Spinal cord (tissue), 10 donors: Measurements from ENCODE around the gene INO80C. TPM values are rescaled to one million over a fixed set of nuclear protein-coding genes. Genes with fewer than 3 reads are reported as not detected.

Source experiments
- DNase-seq, 6 donors: peaks; one replicate each; pipeline versions ENCODE4 v3.0.0 to v3.0.0-alpha.2; 2013 to 2015; ENCODE audit warnings: low spot score in 6 of 6, low read depth in 4 of 6
- H3K27ac ChIP-seq: one replicate; pipeline ENCODE4 v1.5.1; 2013; ENCODE audit warnings: low read depth, low read length, control low read depth
- H3K27me3 ChIP-seq: one replicate; pipeline ENCODE4 v1.6.1; 2013; ENCODE audit warnings: low read length; ENCODE audit not compliant: control insufficient read depth, insufficient read depth
- H3K36me3 ChIP-seq: one replicate; pipeline ENCODE4 v1.6.1; 2013; ENCODE audit warnings: low read length; ENCODE audit not compliant: control insufficient read depth, insufficient read depth
- H3K4me1 ChIP-seq: one replicate; pipeline ENCODE4 v1.6.1; 2013; ENCODE audit warnings: low read length; ENCODE audit not compliant: control insufficient read depth, insufficient read depth
- H3K4me3 ChIP-seq: one replicate; pipeline ENCODE4 v1.5.1; 2013; ENCODE audit warnings: low read depth, low read length, control low read depth
- H3K9me3 ChIP-seq: one replicate; pipeline ENCODE4 v1.6.1; 2013; ENCODE audit warnings: low read length; ENCODE audit not compliant: control insufficient read depth, insufficient read depth
- WGBS: methylation state at CpG from one replicate; pipeline ENCODE4 v1.1.5; 2013; ENCODE audit warnings: missing lambda C conversion rate; ENCODE audit not compliant: insufficient coverage; 5-methylcytosine and 5-hydroxymethylcytosine counted together
- long read RNA-seq, 4 donors: transcript quantifications; one replicate each; lab custom pipeline, GENCODE V29; 2026
- polyA plus RNA-seq, 2 donors: library from polyadenylated mRNA; unstranded; fragments of 120-200 nt; gene quantifications; one replicate each; pipeline ENCODE4 v1.2.1, GENCODE V29; 2013; ENCODE audit not compliant: insufficient read length in 2 of 2
- total RNA-seq, 2 donors: library from RNA; depleted of rRNA in 1 of 2; stranded (reverse); fragments of 120-200 nt in 1 of 2; fragments of >200 nt in 1 of 2; gene quantifications; one replicate each; pipeline versions ENCODE4 v1.2.3 to v1.2.4, GENCODE V29; 2013 to 2014
- donor health status: healthy.

INO80C gene, protein sequence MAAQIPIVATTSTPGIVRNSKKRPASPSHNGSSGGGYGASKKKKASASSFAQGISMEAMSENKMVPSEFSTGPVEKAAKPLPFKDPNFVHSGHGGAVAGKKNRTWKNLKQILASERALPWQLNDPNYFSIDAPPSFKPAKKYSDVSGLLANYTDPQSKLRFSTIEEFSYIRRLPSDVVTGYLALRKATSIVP
- total RNA-seq = 1 to 10 TPM; 8.1 to 9.1 TPM
- 10 to 100 TPM; 21.8 to 22.4 TPM for polyA plus RNA-seq
- long read RNA-seq, donor 1, partial matches to known transcripts = 0 of 13 reads
- long read RNA-seq, donor 1, other reads (novel, unspliced or antisense) = 0 of 13 reads
- long read RNA-seq, donor 2, transcript INO80C-202 (5 exons, 974 nt) = major isoform, 5 of 72 reads
- long read RNA-seq, donor 2, partial matches to known transcripts = 66 of 72 reads
- long read RNA-seq, donor 2, other reads (novel, unspliced or antisense) = 0 of 72 reads
- long read RNA-seq, donor 3, partial matches to known transcripts = 0 of 4 reads
- long read RNA-seq, donor 3, other reads (novel, unspliced or antisense) = 0 of 4 reads
- long read RNA-seq, donor 4, transcript INO80C-202 (5 exons, 974 nt) = major isoform, 15 of 26 reads
- long read RNA-seq, donor 4, transcript INO80C-208 (1 exons, 434 nt) = minor isoform, 5 of 26 reads
- long read RNA-seq, donor 4, partial matches to known transcripts = 0 of 26 reads
- long read RNA-seq, donor 4, other reads (novel, unspliced or antisense) = 0 of 26 reads

DNA sequence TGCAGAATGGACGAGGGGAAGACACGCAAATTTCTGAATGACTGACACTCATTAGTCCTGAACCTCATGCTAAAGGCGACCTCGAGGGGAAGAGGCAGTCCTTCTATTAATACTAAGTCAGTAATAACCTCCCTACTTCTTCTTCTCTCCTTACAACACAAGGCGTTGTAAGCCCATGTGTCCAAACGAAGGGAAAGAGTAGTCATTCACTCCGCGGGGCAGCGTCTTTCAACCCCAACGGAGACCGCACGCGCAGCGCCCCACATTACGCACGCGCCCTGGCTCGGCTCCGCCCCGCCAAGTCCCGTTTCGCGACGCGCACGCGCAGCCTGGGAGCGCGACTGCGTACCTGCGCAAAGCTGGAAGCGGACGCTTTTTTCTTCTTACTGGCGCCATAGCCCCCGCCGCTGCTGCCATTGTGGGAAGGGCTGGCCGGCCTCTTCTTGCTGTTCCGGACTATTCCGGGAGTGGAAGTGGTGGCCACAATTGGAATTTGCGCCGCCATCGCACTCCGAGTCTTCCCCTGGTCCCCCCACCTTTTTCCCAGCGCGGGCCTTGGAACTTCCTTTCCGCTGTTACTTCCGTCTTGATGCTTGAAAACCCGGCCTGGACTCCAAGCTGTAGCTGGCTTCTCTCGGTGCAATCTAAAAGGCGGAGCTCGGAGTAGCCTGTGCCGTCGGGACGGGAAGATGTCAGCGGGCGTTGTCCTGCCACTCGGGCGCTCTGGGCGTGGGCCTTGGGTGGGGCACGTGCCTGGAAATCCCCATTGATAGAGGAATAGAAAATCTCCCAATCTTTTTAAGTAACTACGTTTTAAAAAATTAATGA, at the start of gene INO80C:
Gene INO80C (minus strand): TSS at position 591 of the 828 bp plus-strand sequence. CDS start 86 bp downstream, at position 505.
- Histone ChIP-seq H3K36me3 (no peaks in the 10 kb centered on the region), H3K9me3 (no peaks in the 10 kb centered on the region), H3K4me3 (peak within 1 kb of the TSS; percentile 87), H3K27me3 (no peaks in the 10 kb centered on the region), H3K4me1 (peaks cover 8% of the 10 kb centered on the region), H3K27ac (peak within 1 kb of the TSS; percentile 96)
- peak; percentile 89 to 98 (median 94) for DNase-seq
- WGBS = under 1% methylated on average over 56 of the region's 61 CpGs

DNA sequence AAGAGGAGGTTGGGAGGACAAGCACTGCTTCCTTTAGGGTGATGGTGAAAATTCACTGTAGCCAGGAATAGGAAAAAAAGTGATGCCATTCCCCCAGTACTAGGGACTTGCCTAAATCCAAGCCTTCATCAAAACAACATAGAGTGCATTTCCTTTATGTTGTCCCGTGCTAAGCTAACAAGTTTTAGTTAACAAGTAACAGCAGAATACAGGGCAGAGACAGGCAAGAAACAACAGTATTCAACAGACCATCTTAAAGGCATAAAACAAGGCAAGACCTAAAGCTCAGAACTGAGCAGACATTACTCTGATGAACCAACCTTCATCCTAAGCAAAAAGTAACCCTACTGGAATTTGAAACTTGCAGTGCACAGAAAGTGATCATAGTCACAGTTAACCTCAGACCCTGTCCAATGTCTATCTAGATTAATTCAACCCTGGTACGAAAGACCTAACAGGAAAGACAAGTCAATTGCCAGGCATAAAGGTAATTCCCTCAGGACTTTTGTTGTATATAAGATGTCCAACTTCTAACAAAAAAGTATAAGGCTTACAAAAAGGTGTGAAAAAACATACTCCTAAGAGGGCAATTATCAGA, 49.3 kb upstream of the INO80C start:
- no peaks in the 10 kb centered on the region for H3K36me3 ChIP-seq
- DNase-seq = no peak
- no peak overlapping the region for H3K27ac ChIP-seq
- WGBS = no CpG with 5 or more reads among the region's 2 CpGs
- no peak overlapping the region for H3K4me3 ChIP-seq
- no peaks in the 10 kb centered on the region for H3K27me3 ChIP-seq
- no peaks in the 10 kb centered on the region for H3K4me1 ChIP-seq
- no peaks in the 10 kb centered on the region for H3K9me3 ChIP-seq

DNA sequence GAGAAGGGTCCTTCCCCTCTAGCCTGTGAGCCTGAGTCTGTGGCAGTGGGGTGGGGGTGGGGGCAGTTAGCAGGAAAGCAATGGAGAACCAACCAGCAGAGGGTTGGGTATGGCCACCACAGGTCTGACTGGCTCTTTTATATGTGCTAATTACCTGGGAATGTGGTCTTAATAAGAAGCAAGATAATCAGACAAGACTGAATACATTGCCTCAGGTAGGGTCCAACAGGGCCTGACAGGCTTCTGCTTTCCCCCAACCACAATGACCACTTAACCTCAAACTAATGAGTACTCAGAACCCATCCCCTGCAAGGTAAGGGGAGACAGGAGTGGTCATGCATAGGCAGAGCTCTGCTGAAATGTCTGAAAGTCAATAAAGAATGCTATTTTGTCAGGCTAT, 44.6 kb upstream of the INO80C start:
- no peak for DNase-seq
- H3K4me3 ChIP-seq = no peak overlapping the region
- H3K4me1 ChIP-seq = no peaks in the 10 kb centered on the region
- no peak overlapping the region for H3K27ac ChIP-seq
- H3K27me3 ChIP-seq = no peaks in the 10 kb centered on the region
- H3K9me3 ChIP-seq = no peaks in the 10 kb centered on the region
- no peaks in the 10 kb centered on the region for H3K36me3 ChIP-seq

DNA sequence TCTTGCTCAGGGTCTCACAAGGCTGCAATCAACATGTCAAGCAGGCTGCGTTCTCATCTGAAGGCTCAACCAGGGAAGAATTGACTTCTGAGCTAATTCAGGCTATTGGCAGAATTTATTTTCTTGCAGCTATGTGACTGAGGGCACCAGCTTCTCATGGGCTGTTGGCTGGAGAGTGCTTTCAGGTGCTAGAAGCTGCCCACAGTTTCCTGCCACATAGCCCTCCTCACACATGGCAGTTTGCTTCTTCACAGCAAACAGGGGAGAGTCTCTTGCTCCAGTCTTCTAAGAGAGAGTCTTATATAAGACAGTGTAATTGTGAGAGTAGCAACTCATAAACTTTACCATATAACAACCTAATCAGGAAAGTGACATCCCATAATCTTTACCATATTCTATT, 37.5 kb upstream of the INO80C start:
- no peaks in the 10 kb centered on the region for H3K27me3 ChIP-seq
- H3K36me3 ChIP-seq = no peaks in the 10 kb centered on the region
- H3K4me3 ChIP-seq = no peak overlapping the region
- H3K4me1 ChIP-seq = no peaks in the 10 kb centered on the region
- 100% methylated on average over 1 of the region's 1 CpG for WGBS
- DNase-seq = no peak
- no peak overlapping the region for H3K27ac ChIP-seq
- peaks cover 5% of the 10 kb centered on the region for H3K9me3 ChIP-seq

DNA sequence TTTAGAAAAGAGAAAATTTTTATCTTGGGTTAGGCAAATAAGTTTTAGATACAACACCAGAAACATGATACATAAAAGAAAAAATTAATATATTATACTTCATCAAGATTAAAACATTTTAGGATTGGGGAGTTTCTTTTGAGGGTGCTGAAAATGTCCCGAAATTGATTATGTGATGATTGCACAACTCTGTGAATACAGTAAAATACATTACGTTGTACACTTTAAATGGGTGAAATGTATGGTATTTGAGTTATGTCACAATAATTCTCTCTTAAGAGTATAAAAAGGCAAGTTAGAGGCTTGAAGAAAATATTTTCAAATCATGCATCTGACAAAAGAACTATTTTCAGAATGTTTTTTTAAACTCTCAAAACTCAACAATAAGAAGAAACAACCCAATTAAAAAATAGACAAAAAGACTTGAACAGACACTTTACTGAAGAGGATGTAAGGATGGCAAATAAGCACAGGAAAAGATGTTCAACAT, 36.2 kb upstream of the INO80C start:
- WGBS = no CpG with 5 or more reads among the region's 2 CpGs
- no peaks in the 10 kb centered on the region for H3K4me1 ChIP-seq
- no peaks in the 10 kb centered on the region for H3K36me3 ChIP-seq
- H3K9me3 ChIP-seq = peaks cover 5% of the 10 kb centered on the region
- H3K4me3 ChIP-seq = no peak overlapping the region
- no peaks in the 10 kb centered on the region for H3K27me3 ChIP-seq
- DNase-seq = no peak
- H3K27ac ChIP-seq = no peak overlapping the region

DNA sequence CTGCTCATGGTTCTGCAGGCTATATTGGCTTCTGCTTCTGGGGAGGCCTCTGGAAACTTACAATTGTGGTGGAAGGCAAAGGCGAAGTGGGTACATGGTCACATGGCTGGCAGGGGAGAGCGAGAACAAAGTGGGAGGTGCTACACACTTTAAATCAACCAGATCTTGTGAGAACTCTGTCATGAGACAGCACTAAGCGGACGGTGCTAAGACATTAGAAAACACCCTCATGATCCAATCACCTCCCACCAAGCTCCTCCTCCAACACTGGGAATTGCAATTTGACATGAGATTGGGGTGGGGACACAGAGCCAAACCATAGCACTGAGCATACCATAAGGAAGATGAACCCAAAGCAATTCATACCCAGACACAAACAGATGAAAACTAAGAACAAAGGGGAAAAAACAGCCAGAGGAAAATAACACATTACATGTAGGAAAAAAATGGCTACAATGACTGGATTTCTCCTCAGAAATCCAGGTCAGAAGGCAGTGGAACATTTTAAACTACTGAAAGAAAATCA, 31.1 kb upstream of the INO80C start:
- peaks cover 5% of the 10 kb centered on the region for H3K9me3 ChIP-seq
- no peaks in the 10 kb centered on the region for H3K36me3 ChIP-seq
- H3K4me3 ChIP-seq = no peak overlapping the region
- no peak for DNase-seq
- no peak overlapping the region for H3K27ac ChIP-seq
- peaks cover 4% of the 10 kb centered on the region for H3K4me1 ChIP-seq
- no CpG with 5 or more reads among the region's 4 CpGs for WGBS
- H3K27me3 ChIP-seq = no peaks in the 10 kb centered on the region

DNA sequence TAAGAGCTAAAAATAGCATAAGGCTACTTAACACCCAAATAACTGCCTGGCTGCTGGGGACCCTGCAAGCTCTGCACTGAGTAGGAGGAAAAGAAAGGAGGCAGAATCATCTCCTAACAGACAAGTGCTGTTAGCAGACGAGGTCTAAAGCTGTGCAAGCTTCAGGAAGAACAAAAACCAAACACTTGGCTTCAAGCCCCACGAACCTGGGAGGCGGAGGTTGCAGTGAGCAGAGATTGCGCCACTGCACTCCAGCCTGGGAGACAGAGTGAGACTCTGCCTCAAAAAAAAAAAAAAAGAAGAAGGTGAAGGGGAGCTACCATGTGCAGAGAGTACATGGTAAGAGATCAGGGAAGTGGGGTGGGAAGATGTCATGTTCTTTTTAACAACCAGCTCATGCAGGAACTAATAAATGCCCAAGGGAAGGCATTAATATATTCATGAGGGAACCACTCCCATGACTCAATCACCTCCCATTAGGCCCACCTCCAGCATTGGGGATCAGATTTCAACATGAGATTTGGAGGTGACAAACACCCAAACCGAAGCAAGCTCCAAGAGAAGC, 28.8 kb upstream of the INO80C start:
- H3K9me3 ChIP-seq = peaks cover 5% of the 10 kb centered on the region
- H3K4me3 ChIP-seq = no peak overlapping the region
- no peaks in the 10 kb centered on the region for H3K36me3 ChIP-seq
- no CpG with 5 or more reads among the region's 5 CpGs for WGBS
- H3K4me1 ChIP-seq = peaks cover 7% of the 10 kb centered on the region
- no peaks in the 10 kb centered on the region for H3K27me3 ChIP-seq
- DNase-seq = peak in 1 of 6 donors; percentile 13
- no peak overlapping the region for H3K27ac ChIP-seq

DNA sequence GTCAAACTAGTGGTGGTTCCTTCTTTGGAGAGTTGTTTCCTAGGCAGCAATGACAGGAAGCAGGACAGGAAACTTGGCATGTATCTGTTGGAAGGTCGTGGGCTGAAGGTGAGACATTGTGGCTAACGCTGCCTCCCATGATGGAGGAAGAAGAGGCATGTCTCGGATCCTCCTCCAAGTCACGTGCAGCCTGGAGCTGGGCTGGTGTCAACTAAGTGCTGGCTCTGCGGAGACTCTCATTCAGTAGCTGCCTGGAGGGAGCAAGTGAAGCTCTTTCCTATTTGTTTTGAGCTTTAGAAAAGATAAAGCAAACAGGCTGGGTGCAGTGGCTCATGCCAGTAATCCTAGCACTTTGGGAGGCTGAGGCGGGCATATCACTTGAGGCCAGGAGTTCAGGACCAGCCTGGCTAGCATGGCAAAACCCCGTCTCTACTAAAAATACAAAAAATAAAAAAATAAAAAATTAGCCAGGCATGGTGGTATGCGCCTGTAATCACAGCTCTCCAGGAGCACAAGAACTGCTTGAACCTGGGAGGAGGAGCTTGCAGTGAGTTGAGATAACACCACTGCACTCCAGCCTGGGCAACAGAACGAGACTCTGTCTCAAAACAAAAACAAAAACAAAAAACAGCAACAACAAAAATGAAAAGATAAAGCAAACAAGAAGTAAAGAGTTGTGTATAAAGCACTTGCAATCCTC, 28.2 kb upstream of the INO80C start:
- 38% methylated on average over 5 of the region's 9 CpGs for WGBS
- Histone ChIP-seq H3K27me3 (no peaks in the 10 kb centered on the region), H3K4me1 (peaks cover 7% of the 10 kb centered on the region), H3K4me3 (no peak overlapping the region), H3K9me3 (peaks cover 5% of the 10 kb centered on the region), H3K27ac (no peak overlapping the region), H3K36me3 (no peaks in the 10 kb centered on the region)
- no peak for DNase-seq
